Fibroblast of lung (primary cell): ENCODE measurements around the gene ARHGEF10L.

Source experiments
- CTCF ChIP-seq, 2 donors: IDR thresholded peaks in 1 of 2; conservative IDR thresholded peaks in 1 of 2; 1 replicate in 1 of 2; 2 replicates in 1 of 2; pipeline ENCODE4 v1.5.1; 2011 to 2012; ENCODE audit warnings: low read length in 2 of 2, control low read depth in 1 of 2, inconsistent platforms in 1 of 2, low read depth in 1 of 2, mild to moderate bottlenecking in 1 of 2
- EZH2 ChIP-seq: IDR thresholded peaks from 2 replicates; pipeline ENCODE4 v1.5.1; 2012; ENCODE audit warnings: low read length, control low read depth, mild to moderate bottlenecking; ENCODE audit errors: missing control alignments

GRCh38 chr1:17567582-17567981, 28.1 kb downstream of the ARHGEF10L start:
- TF ChIP-seq CTCF (conservative IDR thresholded peaks at IDR 0.05 in 1 of 2, IDR thresholded peaks at IDR 0.05 in 1 of 2; ENCODE audit: low read depth in 1 of 2, low read length in 2 of 2) (no peak), EZH2 (no peak)
